K562 (cell line): ENCODE measurements around the gene LMO2. TPM values are rescaled to one million over a fixed set of nuclear protein-coding genes. Genes with fewer than 3 reads are reported as not detected.
A peak's percentile ranks its signal among the peaks of the same experiment; 100 is the strongest.

Experiments used
- CBX5 ChIP-seq: IDR thresholded peaks from 2 replicates; pipeline ENCODE4 v1.6.1; 2014; ENCODE audit warnings: low read depth, borderline replicate concordance
- CCNT2 ChIP-seq: IDR thresholded peaks from 2 replicates; pipeline ENCODE4 v1.6.1; 2011; ENCODE audit warnings: borderline replicate concordance, low read depth, mild to moderate bottlenecking, moderate library complexity, mixed read lengths, low read length; ENCODE audit not compliant: insufficient read length; ENCODE audit errors: extremely low read depth
- DPF2 ChIP-seq: fragments of 450-650 bp; IDR thresholded peaks from 2 replicates; pipeline ENCODE4 v1.6.1; 2016
- FOSL1 ChIP-seq: fragments of 200-800 bp; sonication (Bioruptor generic); conservative IDR thresholded peaks from 2 replicates; pipeline ENCODE4 v1.6.1; 2016; ENCODE audit warnings: missing genetic modification characterization, missing compliant biosample characterization
- FOXM1 ChIP-seq, 2 experiments: fragments of 450-650 bp in 1 of 2; sonication (generic) in 1 of 2; formaldehyde crosslinking in 1 of 2; IDR thresholded peaks; 2 replicates each; pipeline versions ENCODE4 v1.6.1 to v1.9.0; 2017 to 2022; ENCODE audit warnings: low read depth in 2 of 2, mild to moderate bottlenecking in 2 of 2, missing genetic modification reagents in 1 of 2, moderate library complexity in 1 of 2
- GTF2E2 ChIP-seq: fragments of 200-800 bp; sonication (Bioruptor generic); IDR thresholded peaks from 2 replicates; pipeline ENCODE4 v1.6.1; 2016; ENCODE audit warnings: missing genetic modification characterization, missing compliant biosample characterization
- HDAC1 ChIP-seq, 2 experiments: fragments of 450-650 bp; IDR thresholded peaks; 2 replicates each; pipeline ENCODE4 v1.6.1; 2016 to 2017; ENCODE audit warnings: inconsistent platforms in 1 of 2, mild to moderate bottlenecking in 1 of 2, moderate library complexity in 1 of 2
- HNRNPK ChIP-seq: fragments of 200-400 bp; formaldehyde crosslinking; IDR thresholded peaks from one replicate; pipeline ENCODE4 v1.6.1; 2018; ENCODE audit warnings: mild to moderate bottlenecking, low read depth, low read length; ENCODE audit not compliant: poor library complexity, severe bottlenecking
- KDM1A ChIP-seq, 2 experiments: fragments of 450-650 bp; IDR thresholded peaks; 2 replicates each; pipeline ENCODE4 v1.6.1; 2016; ENCODE audit warnings: mild to moderate bottlenecking in 2 of 2
- MEIS2 ChIP-seq: fragments of 450-650 bp; IDR thresholded peaks from 2 replicates; pipeline ENCODE4 v1.6.1; 2014; ENCODE audit warnings: mild to moderate bottlenecking; ENCODE audit not compliant: partially characterized antibody
- MTA2 ChIP-seq: fragments of 450-650 bp; IDR thresholded peaks from 2 replicates; pipeline ENCODE4 v1.6.1; 2016; ENCODE audit warnings: low read depth
- NFE2 ChIP-seq: IDR thresholded peaks from 2 replicates; pipeline ENCODE4 v1.6.1; 2014; ENCODE audit warnings: antibody characterized with exemption, low read depth
- POLR2G ChIP-seq: fragments of 200-400 bp; formaldehyde crosslinking; IDR thresholded peaks from 2 replicates; pipeline ENCODE4 v1.6.1; 2017; ENCODE audit warnings: low read depth, mild to moderate bottlenecking, antibody characterized with exemption, low read length, moderate library complexity
- SAFB2 ChIP-seq: fragments of 200-400 bp; formaldehyde crosslinking; IDR thresholded peaks from 2 replicates; pipeline ENCODE4 v1.6.1; 2018; ENCODE audit warnings: borderline replicate concordance, low read length, low read depth, moderate library complexity; ENCODE audit not compliant: severe bottlenecking
- SMARCA4 ChIP-seq: fragments of 450-650 bp; IDR thresholded peaks from 2 replicates; pipeline ENCODE4 v1.6.1; 2016
- STAG1 ChIP-seq: sonication (generic); formaldehyde crosslinking; IDR thresholded peaks from 2 replicates; pipeline ENCODE4 v1.5.0; 2020; ENCODE audit warnings: missing genetic modification reagents, borderline replicate concordance
- TAL1 ChIP-seq: fragments of 450-650 bp; IDR thresholded peaks from 2 replicates; pipeline ENCODE4 v1.6.1; 2016; ENCODE audit warnings: mild to moderate bottlenecking
- TCF7 ChIP-seq: sonication (generic); IDR thresholded peaks from 2 replicates; pipeline ENCODE4 v1.6.1; 2016; ENCODE audit warnings: antibody characterized with exemption, borderline replicate concordance
- ZC3H11A ChIP-seq: IDR thresholded peaks from 2 replicates; pipeline ENCODE4 v1.6.1; 2012; ENCODE audit warnings: low read depth, low read length, improper control_type of control experiment
- ZNF644 ChIP-seq: fragments of 200-800 bp; sonication (Bioruptor generic); IDR thresholded peaks from 2 replicates; pipeline ENCODE4 v1.6.1; 2016; ENCODE audit warnings: low read depth, missing genetic modification characterization, missing compliant biosample characterization
- polyA plus RNA-seq, 8 experiments: library from polyadenylated mRNA; depleted of rRNA in 4 of 8; stranded (reverse) in 5 of 8; unstranded in 3 of 8; fragments of >200 nt; fragmentation: Nextera tagmentation in 2 of 8; fragmentation: Illumina TruSeq in 1 of 8; extraction: Ambion mirVana in 2 of 8; extraction: Trizol in 1 of 8; gene quantifications; 2 replicates each; pipeline versions ENCODE4 v1.2.1 to v1.2.3, GENCODE V29; 2011 to 2014; ENCODE audit warnings: inconsistent platforms in 1 of 8, missing spikeins in 1 of 8
- total RNA-seq, 7 experiments: library from RNA; depleted of rRNA in 6 of 7; stranded (reverse); fragments of >200 nt in 6 of 7; fragmentation: Illumina TruSeq in 2 of 7; extraction: Trizol in 2 of 7; gene quantifications; 2 replicates each; pipeline versions ENCODE4 v1.2.1 to v1.2.3, GENCODE V29; 2011 to 2021; ENCODE audit warnings: low replicate concordance in 1 of 7
- TF ChIP-seq, protein P1 (sequence below): IDR thresholded peaks from 2 replicates; pipeline ENCODE4 v1.6.1; 2012; ENCODE audit warnings: low read depth, low read length, improper control_type of control experiment, borderline replicate concordance

Gene LMO2
- total and polyA plus RNA-seq, 9 of the 15 experiments (the other 6 are each of a cell fraction or from before 2014, with no cell fraction given), result 6.9 to 126 (median 91.5) TPM

GRCh38 chr11:33894398-33894746, 2.5 kb upstream of the LMO2 start (continued):
- TF ChIP-seq STAG1 (no peak), MEIS2 (no peak), ZNF644 (0 out of 2 replicates have a peak, but pooled peaks have one; percentile 29), SMARCA4 (peak; percentile 40; the same call in 1 of the 2 replicates), MTA2 (peak; percentile 54; the same call in 1 of the 2 replicates), FOXM1 (IDR thresholded peaks at IDR 0.05; ENCODE audit: low read depth) (peak; percentile 51; the same call in 1 of the 2 replicates), FOXM1 (CRISPR knock-in tag; IDR thresholded peaks at IDR 0.05; ENCODE audit: low read depth) (no peak), HDAC1 (IDR thresholded peaks at IDR 0.05) (peak in 1 of 2 experiments; percentile 45; a peak in 1 of 4 replicates), CCNT2 (peak; percentile 45), TCF7 (peak; percentile 76; the same call in 1 of the 2 replicates), TAL1 (peak; percentile 74), SAFB2 (no peak), HNRNPK (no peak), FOSL1 (no peak), KDM1A (IDR thresholded peaks at IDR 0.05) (peak; percentile 73 to 77), POLR2G (no peak), CBX5 (no peak), NFE2 (0 out of 2 replicates have a peak, but pooled peaks have one; percentile 1), DPF2 (peak; percentile 18; the same call in 1 of the 2 replicates), GTF2E2 (tag) (0 out of 2 replicates have a peak, but pooled peaks have one; percentile 14), ZC3H11A (no peak)
- TF ChIP-seq, protein P1, sequence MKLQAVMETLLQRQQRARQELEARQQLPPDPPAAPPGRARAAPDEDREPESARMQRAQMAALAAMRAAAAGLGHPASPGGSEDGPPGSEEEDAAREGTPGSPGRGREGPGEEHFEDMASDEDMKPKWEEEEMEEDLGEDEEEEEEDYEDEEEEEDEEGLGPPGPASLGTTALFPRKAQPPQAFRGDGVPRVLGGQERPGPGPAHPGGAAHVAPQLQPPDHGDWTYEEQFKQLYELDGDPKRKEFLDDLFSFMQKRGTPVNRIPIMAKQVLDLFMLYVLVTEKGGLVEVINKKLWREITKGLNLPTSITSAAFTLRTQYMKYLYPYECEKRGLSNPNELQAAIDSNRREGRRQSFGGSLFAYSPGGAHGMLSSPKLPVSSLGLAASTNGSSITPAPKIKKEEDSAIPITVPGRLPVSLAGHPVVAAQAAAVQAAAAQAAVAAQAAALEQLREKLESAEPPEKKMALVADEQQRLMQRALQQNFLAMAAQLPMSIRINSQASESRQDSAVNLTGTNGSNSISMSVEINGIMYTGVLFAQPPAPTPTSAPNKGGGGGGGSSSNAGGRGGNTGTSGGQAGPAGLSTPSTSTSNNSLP, result peak; percentile 43; the same call in 1 of the 2 replicates
